Measurements from ENCODE around the gene KRT85. TPM values are rescaled to one million over a fixed set of nuclear protein-coding genes. Genes with fewer than 3 reads are reported as not detected.

The KRT85 gene
- total RNA-seq, 1 donor from 2014 or later, result not detected

GRCh38 chr12:52399756-52400155 lies 32.5 kb upstream of the KRT85 start:
- no peak for ATAC-seq
- no peak for TF ChIP-seq CTCF (IDR thresholded peaks at IDR 0.05)

GRCh38 chr12:52398176-52398575 lies 30.9 kb upstream of the KRT85 start:
- ATAC-seq, result no peak
- intact Hi-C loops (cut with DNase I), result no loop called here
- TF ChIP-seq CTCF (IDR thresholded peaks at IDR 0.05), result no peak

More at GRCh38 chr12:52399756-52400155, 32.5 kb upstream of the KRT85 start:
- intact Hi-C loops (cut with DNase I), result no loop called here
- Histone ChIP-seq H3K27ac (no peak overlapping the region), H3K4me1 (no peaks in the 10 kb centered on the region), H3K9me3 (no peaks in the 10 kb centered on the region), H3K4me3 (no peak overlapping the region), H3K27me3 (peaks cover 15% of the 10 kb centered on the region), H3K36me3 (no peaks in the 10 kb centered on the region)
- peak; percentile 45 for DNase-seq

GRCh38 chr12:52396656-52397055 lies 29.4 kb upstream of the KRT85 start:
- no peak for ATAC-seq
- DNase-seq, result peak; percentile 30
- intact Hi-C loops (cut with DNase I), result no loop called here
- TF ChIP-seq CTCF (IDR thresholded peaks at IDR 0.05), result no peak
- Histone ChIP-seq H3K4me1 (no peaks in the 10 kb centered on the region), H3K27ac (no peak overlapping the region), H3K36me3 (no peaks in the 10 kb centered on the region), H3K27me3 (peaks cover 21% of the 10 kb centered on the region), H3K4me3 (no peak overlapping the region), H3K9me3 (no peaks in the 10 kb centered on the region)

More at GRCh38 chr12:52398176-52398575, 30.9 kb upstream of the KRT85 start:
- no peak for DNase-seq
- Histone ChIP-seq H3K4me3 (no peak overlapping the region), H3K4me1 (no peaks in the 10 kb centered on the region), H3K27me3 (peaks cover 21% of the 10 kb centered on the region), H3K36me3 (no peaks in the 10 kb centered on the region), H3K9me3 (no peaks in the 10 kb centered on the region), H3K27ac (no peak overlapping the region)

- ATAC-seq (no peak), DNase-seq (peak; percentile 59)
Measured at GRCh38 chr12:52395761-52396434, 28.6 kb upstream of the KRT85 start.

GRCh38 chr12:52394836-52395405 lies 27.6 kb upstream of the KRT85 start:
- H3K9me3 ChIP-seq, result no peaks in the 10 kb centered on the region
- H3K27me3 ChIP-seq, result peaks cover 17% of the 10 kb centered on the region
- peak; percentile 57 for DNase-seq

More at GRCh38 chr12:52395761-52396434, 28.6 kb upstream of the KRT85 start:
- H3K27me3 ChIP-seq, result peaks cover 21% of the 10 kb centered on the region
- no peaks in the 10 kb centered on the region for H3K9me3 ChIP-seq
- intact Hi-C loops (cut with DNase I), result no loop called here
- H3K36me3 ChIP-seq, result no peaks in the 10 kb centered on the region
- H3K27ac ChIP-seq, result no peak overlapping the region
- H3K4me3 ChIP-seq, result no peak overlapping the region
- no peaks in the 10 kb centered on the region for H3K4me1 ChIP-seq
- peak; percentile 18 for TF ChIP-seq CTCF (IDR thresholded peaks at IDR 0.05)

More at GRCh38 chr12:52394836-52395405, 27.6 kb upstream of the KRT85 start:
- Histone ChIP-seq H3K4me1 (no peaks in the 10 kb centered on the region), H3K4me3 (no peak overlapping the region), H3K27ac (no peak overlapping the region), H3K36me3 (no peaks in the 10 kb centered on the region)
- TF ChIP-seq CTCF (IDR thresholded peaks at IDR 0.05), result no peak
- intact Hi-C loops (cut with DNase I), result no loop called here
- ATAC-seq, result no peak

All from upper lobe of right lung (tissue), 1 donor.